HepG2 (cell line): ENCODE results near the gene EPB41L2. TPM values are rescaled to one million over a fixed set of nuclear protein-coding genes. Genes with fewer than 3 reads are reported as not detected.
A peak's percentile ranks its signal among the peaks of the same experiment; 100 is the strongest.

Source experiments
- EEA1 ChIP-seq: sonication (generic); formaldehyde crosslinking; IDR thresholded peaks from 2 replicates; pipeline ENCODE4 v1.5.1; 2020; ENCODE audit warnings: mild to moderate bottlenecking, missing genetic modification reagents, borderline replicate concordance
- EED ChIP-seq: sonication (generic); formaldehyde crosslinking; IDR thresholded peaks from 2 replicates; pipeline ENCODE4 v1.5.0; 2020; ENCODE audit warnings: mild to moderate bottlenecking, missing genetic modification reagents
- HES4 ChIP-seq: sonication (generic); formaldehyde crosslinking; IDR thresholded peaks from 2 replicates; pipeline ENCODE4 v1.9.0; 2021; ENCODE audit warnings: mild to moderate bottlenecking, missing genetic modification reagents, borderline replicate concordance
- HHEX ChIP-seq: IDR thresholded peaks from 2 replicates; pipeline ENCODE4 v1.6.1; 2016; ENCODE audit warnings: control low read depth
- HNF4G ChIP-seq, 2 experiments: sonication (generic) in 1 of 2; formaldehyde crosslinking in 1 of 2; IDR thresholded peaks; 2 replicates each; pipeline versions ENCODE4 v1.4.0 to v1.6.1; 2011 to 2020; ENCODE audit warnings: borderline replicate concordance in 2 of 2, low read depth in 2 of 2, mild to moderate bottlenecking in 2 of 2, low read length in 1 of 2, missing genetic modification reagents in 1 of 2, moderate library complexity in 1 of 2
- HNRNPK ChIP-seq: fragments of 200-400 bp; formaldehyde crosslinking; IDR thresholded peaks from 2 replicates; pipeline ENCODE4 v1.6.1; 2018; ENCODE audit warnings: low read length, low read depth, moderate library complexity, mild to moderate bottlenecking; ENCODE audit not compliant: poor library complexity, severe bottlenecking
- PHB2 ChIP-seq: fragments of 450-650 bp; IDR thresholded peaks from 2 replicates; pipeline ENCODE4 v1.6.1; 2018; ENCODE audit not compliant: partially characterized antibody
- POLR2AphosphoS2 ChIP-seq: IDR thresholded peaks from 2 replicates; pipeline ENCODE4 v1.6.1; 2011; ENCODE audit warnings: low read depth, low read length, improper control_type of control experiment
- SMAD1 ChIP-seq: sonication (generic); formaldehyde crosslinking; IDR thresholded peaks from 2 replicates; pipeline ENCODE4 v1.4.0; 2020; ENCODE audit warnings: missing genetic modification reagents, low read depth, mild to moderate bottlenecking, borderline replicate concordance
- TEAD3 ChIP-seq: optimal IDR thresholded peaks from 2 replicates; pipeline ENCODE3; 2016; ENCODE audit warnings: borderline replicate concordance
- ZBTB20 ChIP-seq: sonication (generic); formaldehyde crosslinking; IDR thresholded peaks from 2 replicates; pipeline ENCODE4 v1.8.1; 2023; ENCODE audit warnings: missing genetic modification reagents, low read depth, mild to moderate bottlenecking, borderline replicate concordance
- ZC3H4 ChIP-seq: sonication (generic); formaldehyde crosslinking; IDR thresholded peaks from 2 replicates; pipeline ENCODE4 v1.4.0; 2020; ENCODE audit warnings: missing genetic modification reagents, borderline replicate concordance
- ZNF264 ChIP-seq: sonication (generic); formaldehyde crosslinking; IDR thresholded peaks from 2 replicates; pipeline ENCODE4 v1.4.0; 2020; ENCODE audit warnings: missing genetic modification reagents
- ZNF282 ChIP-seq: fragments of 450-650 bp; IDR thresholded peaks from 2 replicates; pipeline ENCODE4 v1.6.1; 2018; ENCODE audit not compliant: partially characterized antibody
- ZNF34 ChIP-seq: sonication (generic); formaldehyde crosslinking; IDR thresholded peaks from 2 replicates; pipeline ENCODE4 v1.4.0; 2020; ENCODE audit warnings: mild to moderate bottlenecking, missing genetic modification reagents, borderline replicate concordance
- ZNF367 ChIP-seq: sonication (generic); formaldehyde crosslinking; IDR thresholded peaks from 2 replicates; pipeline ENCODE4 v1.4.0; 2020; ENCODE audit warnings: missing genetic modification reagents, borderline replicate concordance
- ZNF501 ChIP-seq: sonication (generic); formaldehyde crosslinking; IDR thresholded peaks from 2 replicates; pipeline ENCODE4 v1.5.1; 2020; ENCODE audit warnings: mild to moderate bottlenecking, moderate library complexity, missing genetic modification reagents
- ZNF850 ChIP-seq: sonication (generic); formaldehyde crosslinking; conservative IDR thresholded peaks from 2 replicates; pipeline ENCODE4 v1.9.0; 2021; ENCODE audit warnings: mild to moderate bottlenecking, missing genetic modification reagents
- ZNF891 ChIP-seq: sonication (generic); formaldehyde crosslinking; IDR thresholded peaks from 2 replicates; pipeline ENCODE4 v1.5.0; 2020; ENCODE audit warnings: mild to moderate bottlenecking, missing genetic modification reagents
- ZSCAN25 ChIP-seq: sonication (generic); formaldehyde crosslinking; IDR thresholded peaks from 2 replicates; pipeline ENCODE4 v1.8.0; 2022; ENCODE audit warnings: mild to moderate bottlenecking, missing genetic modification reagents
- polyA plus RNA-seq, 8 experiments: library from polyadenylated mRNA; depleted of rRNA in 3 of 8; stranded (reverse) in 7 of 8; unstranded in 1 of 8; fragments of >200 nt; fragmentation: Illumina TruSeq in 4 of 8; extraction: Trizol in 4 of 8; gene quantifications; 2 replicates each; pipeline versions ENCODE4 v1.2.1 to v1.2.3, GENCODE V29; 2011 to 2016; ENCODE audit warnings: low read depth in 4 of 8, missing spikeins in 1 of 8, mixed read lengths in 1 of 8; ENCODE audit not compliant: insufficient read depth in 1 of 8
- total RNA-seq, 5 experiments: library from RNA; depleted of rRNA; stranded (reverse); fragments of >200 nt; fragmentation: Illumina TruSeq; extraction: Trizol; gene quantifications; 2 replicates each; pipeline ENCODE4 v1.2.3, GENCODE V29; 2016; ENCODE audit warnings: low read depth in 1 of 5
- TF ChIP-seq, protein P1 (sequence below): IDR thresholded peaks from 2 replicates; pipeline ENCODE4 v1.6.1; 2016; ENCODE audit warnings: mild to moderate bottlenecking
- TF ChIP-seq, protein P2 (sequence below): IDR thresholded peaks from 2 replicates; pipeline ENCODE4 v1.6.1; 2016; ENCODE audit warnings: low read depth
- TF ChIP-seq, protein P3 (sequence below): IDR thresholded peaks from 2 replicates; pipeline ENCODE4 v1.6.1; 2018; ENCODE audit warnings: missing genetic modification reagents
- TF ChIP-seq, protein P4 (sequence below): sonication (generic); formaldehyde crosslinking; IDR thresholded peaks from 2 replicates; pipeline ENCODE4 v1.4.0; 2020; ENCODE audit warnings: missing genetic modification reagents

EPB41L2 gene
- total and polyA plus RNA-seq, 2 of the 13 experiments (the other 11 are each of a cell fraction or from before 2014, with no cell fraction given), result 41.7 to 56.4 TPM

DNA sequence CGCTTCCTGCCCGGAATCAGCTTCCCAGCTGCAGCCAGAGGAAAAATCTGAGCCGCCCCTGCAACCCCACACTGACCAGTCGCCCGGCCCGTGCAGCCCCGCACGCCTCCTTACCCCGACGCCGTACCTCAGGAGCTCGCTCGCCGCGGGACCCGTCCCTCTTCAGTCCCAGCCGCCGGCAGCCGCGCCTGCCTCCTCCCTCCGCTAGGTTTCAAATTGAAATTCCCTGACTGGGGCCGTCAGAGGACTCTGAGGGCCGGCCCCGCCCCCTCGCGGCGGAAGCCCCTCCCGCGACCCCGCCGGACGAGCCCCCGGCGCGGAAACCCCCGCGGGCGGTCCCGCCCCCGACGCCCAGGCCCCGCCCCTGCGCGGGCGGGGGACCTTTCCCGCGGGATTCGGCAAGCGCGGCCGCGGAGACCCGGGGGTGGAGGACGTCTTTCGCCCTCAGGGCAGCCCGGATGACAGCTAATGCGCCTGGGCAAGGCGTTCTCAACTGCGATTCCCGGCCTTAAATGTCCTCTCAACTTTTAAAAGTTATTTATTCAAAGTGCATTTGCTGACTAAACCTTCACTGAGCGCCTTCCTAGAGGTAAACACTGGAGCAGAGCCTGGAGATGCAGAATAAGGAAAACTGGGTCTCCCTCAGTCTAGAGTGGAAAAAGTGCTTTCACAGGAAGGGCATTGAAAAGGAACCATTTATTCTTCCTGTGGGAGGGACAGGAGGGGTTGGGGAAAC lies at the start of gene EPB41L2 (continued):
- TF ChIP-seq, protein P1, sequence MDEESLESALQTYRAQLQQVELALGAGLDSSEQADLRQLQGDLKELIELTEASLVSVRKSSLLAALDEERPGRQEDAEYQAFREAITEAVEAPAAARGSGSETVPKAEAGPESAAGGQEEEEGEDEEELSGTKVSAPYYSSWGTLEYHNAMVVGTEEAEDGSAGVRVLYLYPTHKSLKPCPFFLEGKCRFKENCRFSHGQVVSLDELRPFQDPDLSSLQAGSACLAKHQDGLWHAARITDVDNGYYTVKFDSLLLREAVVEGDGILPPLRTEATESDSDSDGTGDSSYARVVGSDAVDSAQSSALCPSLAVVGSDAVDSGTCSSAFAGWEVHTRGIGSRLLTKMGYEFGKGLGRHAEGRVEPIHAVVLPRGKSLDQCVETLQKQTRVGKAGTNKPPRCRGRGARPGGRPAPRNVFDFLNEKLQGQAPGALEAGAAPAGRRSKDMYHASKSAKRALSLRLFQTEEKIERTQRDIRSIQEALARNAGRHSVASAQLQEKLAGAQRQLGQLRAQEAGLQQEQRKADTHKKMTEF (CRISPR knock-in tag), result peak; percentile 53; the same call in 1 of the 2 replicates
- TF ChIP-seq, protein P2, sequence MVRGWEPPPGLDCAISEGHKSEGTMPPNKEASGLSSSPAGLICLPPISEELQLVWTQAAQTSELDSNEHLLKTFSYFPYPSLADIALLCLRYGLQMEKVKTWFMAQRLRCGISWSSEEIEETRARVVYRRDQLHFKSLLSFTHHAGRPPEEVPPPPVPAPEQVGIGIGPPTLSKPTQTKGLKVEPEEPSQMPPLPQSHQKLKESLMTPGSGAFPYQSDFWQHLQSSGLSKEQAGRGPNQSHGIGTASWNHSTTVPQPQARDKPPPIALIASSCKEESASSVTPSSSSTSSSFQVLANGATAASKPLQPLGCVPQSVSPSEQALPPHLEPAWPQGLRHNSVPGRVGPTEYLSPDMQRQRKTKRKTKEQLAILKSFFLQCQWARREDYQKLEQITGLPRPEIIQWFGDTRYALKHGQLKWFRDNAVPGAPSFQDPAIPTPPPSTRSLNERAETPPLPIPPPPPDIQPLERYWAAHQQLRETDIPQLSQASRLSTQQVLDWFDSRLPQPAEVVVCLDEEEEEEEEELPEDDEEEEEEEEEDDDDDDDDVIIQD (CRISPR knock-in tag), result peak; percentile 61; the same call in 1 of the 2 replicates
- TF ChIP-seq POLR2AphosphoS2, result no peak
- TF ChIP-seq HNRNPK, result peak; percentile 51
- TF ChIP-seq ZBTB20, result peak; percentile 33; the same call in 1 of the 2 replicates
- no peak for TF ChIP-seq EEA1 (CRISPR knock-in tag)
- no peak for TF ChIP-seq ZC3H4 (CRISPR knock-in tag)
- no peak for TF ChIP-seq ZNF367 (CRISPR knock-in tag)
- peak; percentile 58 for TF ChIP-seq TEAD3
- TF ChIP-seq HES4 (CRISPR knock-in tag), result no peak
- TF ChIP-seq EED (CRISPR knock-in tag), result no peak
- TF ChIP-seq ZNF501 (CRISPR knock-in tag), result peak; percentile 39; the same call in 1 of the 2 replicates
- no peak for TF ChIP-seq PHB2
- TF ChIP-seq ZNF264 (CRISPR knock-in tag), result no peak; the same call in 1 of the 2 replicates
- peak; percentile 17; the same call in 1 of the 2 replicates for TF ChIP-seq ZNF34 (CRISPR knock-in tag)
- no peak for TF ChIP-seq ZNF850 (CRISPR knock-in tag)
- TF ChIP-seq, protein P3, sequence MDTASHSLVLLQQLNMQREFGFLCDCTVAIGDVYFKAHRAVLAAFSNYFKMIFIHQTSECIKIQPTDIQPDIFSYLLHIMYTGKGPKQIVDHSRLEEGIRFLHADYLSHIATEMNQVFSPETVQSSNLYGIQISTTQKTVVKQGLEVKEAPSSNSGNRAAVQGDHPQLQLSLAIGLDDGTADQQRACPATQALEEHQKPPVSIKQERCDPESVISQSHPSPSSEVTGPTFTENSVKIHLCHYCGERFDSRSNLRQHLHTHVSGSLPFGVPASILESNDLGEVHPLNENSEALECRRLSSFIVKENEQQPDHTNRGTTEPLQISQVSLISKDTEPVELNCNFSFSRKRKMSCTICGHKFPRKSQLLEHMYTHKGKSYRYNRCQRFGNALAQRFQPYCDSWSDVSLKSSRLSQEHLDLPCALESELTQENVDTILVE (CRISPR knock-in tag), result peak; percentile 42; the same call in 1 of the 2 replicates
- no peak for TF ChIP-seq SMAD1 (CRISPR knock-in tag)
- TF ChIP-seq ZNF282, result no peak
- TF ChIP-seq, protein P4, sequence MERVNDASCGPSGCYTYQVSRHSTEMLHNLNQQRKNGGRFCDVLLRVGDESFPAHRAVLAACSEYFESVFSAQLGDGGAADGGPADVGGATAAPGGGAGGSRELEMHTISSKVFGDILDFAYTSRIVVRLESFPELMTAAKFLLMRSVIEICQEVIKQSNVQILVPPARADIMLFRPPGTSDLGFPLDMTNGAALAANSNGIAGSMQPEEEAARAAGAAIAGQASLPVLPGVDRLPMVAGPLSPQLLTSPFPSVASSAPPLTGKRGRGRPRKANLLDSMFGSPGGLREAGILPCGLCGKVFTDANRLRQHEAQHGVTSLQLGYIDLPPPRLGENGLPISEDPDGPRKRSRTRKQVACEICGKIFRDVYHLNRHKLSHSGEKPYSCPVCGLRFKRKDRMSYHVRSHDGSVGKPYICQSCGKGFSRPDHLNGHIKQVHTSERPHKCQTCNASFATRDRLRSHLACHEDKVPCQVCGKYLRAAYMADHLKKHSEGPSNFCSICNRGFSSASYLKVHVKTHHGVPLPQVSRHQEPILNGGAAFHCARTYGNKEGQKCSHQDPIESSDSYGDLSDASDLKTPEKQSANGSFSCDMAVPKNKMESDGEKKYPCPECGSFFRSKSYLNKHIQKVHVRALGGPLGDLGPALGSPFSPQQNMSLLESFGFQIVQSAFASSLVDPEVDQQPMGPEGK (CRISPR knock-in tag), result peak; percentile 84
- 0 out of 2 replicates have a peak, but pooled peaks have one; percentile 53 for TF ChIP-seq ZNF891 (CRISPR knock-in tag)
- TF ChIP-seq HHEX (CRISPR knock-in tag), result no peak
- TF ChIP-seq HNF4G (IDR thresholded peaks at IDR 0.05; ENCODE audit: borderline replicate concordance, low read depth, low read length), result no peak
- no peak for TF ChIP-seq HNF4G (CRISPR knock-in tag; IDR thresholded peaks at IDR 0.05; ENCODE audit: borderline replicate concordance, low read depth)
- TF ChIP-seq ZSCAN25 (CRISPR knock-in tag), result no peak
